Measurements from ENCODE around the gene TNIP2.
"Not testable (repeated sequence)": the region's sequence is repeated elsewhere in the genome, so short reads cannot be mapped to it uniquely, and the experiment has no call there.

TNIP2 gene

DNA sequence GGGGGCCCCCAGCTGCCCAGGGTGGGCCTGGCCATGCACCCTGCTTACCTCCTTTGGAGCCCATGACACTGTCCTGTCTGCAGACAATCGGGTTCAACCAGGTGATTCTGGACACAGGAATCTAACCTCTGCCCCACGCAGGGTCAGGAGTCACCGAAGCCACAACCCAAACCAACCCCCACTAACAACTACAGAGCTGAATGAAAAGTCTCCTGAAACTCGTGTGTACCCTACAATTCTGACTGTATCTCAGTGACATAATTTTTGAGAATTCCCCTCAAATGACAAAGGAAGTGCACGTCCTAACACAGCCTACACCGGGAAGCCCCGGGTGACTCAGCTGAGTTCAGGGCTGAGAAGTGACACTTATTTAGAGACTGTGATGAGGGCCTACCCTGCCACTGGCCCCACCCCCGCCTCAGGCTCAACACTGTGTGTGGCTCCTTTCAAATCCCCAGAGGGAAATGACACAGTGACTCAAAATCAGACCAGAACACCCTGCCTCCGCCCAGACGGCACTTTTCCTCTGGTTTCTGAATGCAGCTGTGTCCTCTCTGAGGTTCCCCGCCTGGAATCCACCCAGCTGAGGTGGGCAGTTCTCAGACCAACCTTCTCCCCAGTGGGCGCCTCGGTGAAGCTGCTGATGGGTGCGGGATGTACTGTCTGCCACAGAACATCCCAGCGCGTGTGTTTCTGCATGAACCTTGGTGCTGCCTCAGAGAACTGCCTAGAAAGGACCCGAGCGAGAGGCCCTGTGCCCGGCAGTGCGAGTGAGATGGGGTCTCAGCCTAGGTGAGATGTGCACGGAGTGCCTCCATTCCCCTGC, 9.9 kb downstream of the TNIP2 start:
- DNase-seq (ENCODE audit: low read depth, low spot score), result peak; percentile 48
- H3K27ac ChIP-seq, result peak overlapping the region; percentile 57

DNA sequence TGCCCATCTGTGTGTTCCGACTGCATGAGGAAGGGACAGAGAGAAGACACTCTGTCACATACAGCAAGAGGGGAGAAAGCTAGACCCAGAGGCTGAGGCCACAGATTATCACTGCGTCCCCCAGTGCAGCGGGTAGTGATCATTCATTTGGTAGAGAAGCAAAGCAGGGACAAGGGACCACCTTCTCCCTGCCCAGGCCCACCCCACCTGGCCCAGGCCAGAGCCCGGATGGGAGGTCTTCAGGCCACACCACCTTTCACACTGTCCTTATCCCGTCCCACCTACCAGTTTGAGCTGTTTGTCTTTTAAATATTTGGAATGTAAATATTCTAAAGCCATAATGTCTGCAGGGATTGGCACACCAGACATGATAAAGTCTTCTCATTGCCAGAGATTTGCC, 10.6 kb downstream of the TNIP2 start:
- peak overlapping the region; percentile 57 for H3K27ac ChIP-seq
- no peak for DNase-seq (ENCODE audit: low read depth, low spot score)

DNA sequence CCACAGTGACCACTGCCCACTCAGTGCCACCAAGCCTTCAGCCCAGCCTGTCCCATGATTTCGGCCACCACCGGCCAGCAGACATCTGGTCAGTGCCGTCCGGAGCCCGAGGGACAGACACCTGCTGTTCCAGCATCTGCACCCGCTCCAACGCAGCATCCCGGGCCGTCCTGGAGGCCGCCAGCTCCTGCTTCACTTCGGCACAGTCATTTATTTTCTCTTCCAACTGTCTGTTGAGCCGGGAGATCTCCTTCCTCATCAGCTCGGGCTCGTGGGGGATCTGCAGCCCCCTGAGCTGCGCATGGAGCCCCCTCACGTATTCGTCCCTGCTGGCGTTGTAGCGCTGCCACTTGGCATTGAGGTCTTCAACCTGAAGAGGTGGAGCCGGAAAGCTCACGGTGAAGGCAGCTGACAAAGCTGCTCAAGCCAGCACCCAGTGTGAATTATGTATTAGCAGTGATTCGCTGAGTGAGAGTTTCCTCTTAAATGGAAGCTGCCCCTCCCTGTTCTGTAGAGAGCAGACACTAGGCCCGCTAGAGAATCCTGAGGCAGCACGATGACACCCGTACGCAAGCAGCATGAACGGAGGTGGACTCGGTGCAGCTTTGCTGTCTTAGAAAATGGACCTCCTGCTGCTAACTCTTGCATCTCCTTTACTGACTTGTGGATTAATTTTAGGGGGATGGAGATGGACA, 11.4 kb downstream of the TNIP2 start:
- no peak overlapping the region for H3K27ac ChIP-seq
- DNase-seq (ENCODE audit: low read depth, low spot score), result no peak

DNA sequence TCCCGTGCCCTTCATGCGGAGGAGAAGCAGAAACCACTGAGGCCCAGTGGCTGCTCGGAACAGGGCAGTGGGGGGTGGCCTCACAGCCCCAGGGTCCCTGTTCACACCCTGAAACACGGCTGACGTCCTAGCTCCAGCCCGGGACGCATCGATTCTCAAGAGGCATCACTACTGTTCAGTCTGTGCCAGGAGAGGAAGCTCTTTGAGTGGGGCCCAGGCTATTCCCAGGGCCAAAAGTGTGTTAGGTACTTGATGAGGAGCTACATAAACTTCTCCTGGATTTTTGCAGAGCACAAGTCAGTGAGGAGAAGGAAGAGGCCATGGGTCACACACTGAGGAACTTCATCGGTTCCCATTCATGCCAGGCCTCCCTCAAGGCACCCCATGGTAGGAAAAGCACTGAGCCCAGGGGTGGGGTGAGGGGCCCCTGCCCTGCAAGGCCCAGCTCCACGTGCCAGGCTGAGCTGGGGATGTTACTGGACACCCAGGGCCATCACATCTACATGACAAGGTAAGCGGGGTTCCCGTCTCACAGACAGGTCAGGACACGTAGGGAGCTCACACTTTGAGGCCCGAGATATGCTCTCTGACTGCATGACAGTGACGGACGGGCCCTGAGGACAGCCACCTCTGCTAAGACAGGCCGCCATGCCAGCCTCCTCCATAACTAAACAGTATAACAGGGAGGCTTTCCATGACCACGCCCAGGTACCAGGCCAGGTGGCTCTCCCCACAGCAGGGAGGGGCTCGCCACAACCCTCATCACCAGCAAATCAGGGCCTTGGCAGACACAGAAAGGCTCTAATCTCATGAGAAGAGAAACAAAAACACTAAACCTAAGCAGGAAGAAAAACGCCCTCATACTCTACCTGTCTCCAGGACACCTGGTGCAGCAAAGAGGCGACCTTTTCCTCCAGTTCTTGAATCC, 12.4 kb downstream of the TNIP2 start:
- H3K27ac ChIP-seq, result no peak overlapping the region
- no peak for DNase-seq (ENCODE audit: low read depth, low spot score)

DNA sequence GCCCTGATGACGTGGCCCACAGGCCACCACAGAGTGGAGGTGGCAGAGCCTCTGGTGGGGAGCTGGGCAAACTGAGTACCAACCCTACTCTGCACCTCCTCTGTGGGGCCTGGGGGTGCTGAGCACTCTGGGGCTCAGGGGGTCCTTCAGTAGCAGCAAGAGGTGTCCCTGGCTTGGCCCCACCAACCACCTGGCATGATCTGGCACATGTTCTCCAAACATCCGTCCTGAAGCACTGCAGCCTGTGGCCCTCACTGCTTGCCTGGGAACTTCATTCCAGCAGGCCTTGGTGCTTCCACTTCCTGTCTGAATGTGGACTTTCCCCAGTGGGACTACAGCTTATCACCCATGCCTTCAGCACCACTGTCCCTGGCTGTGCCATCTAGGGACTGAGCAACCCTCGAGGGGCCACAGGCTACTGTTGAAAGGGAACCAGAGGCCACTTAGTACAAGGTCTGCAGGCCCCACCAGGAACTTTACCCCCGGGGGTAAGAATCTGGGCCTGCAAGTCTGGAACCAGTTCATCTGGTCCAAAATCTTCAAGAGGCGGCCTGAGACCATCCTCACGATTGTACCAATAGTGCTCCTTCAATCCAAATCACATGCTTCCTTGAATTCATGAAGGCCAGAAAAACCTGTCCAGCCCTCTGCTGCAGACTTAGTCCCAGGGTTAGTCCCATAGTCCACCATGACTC, 13.2 kb downstream of the TNIP2 start:
- no peak for DNase-seq (ENCODE audit: low read depth, low spot score)
- no peak overlapping the region for H3K27ac ChIP-seq

DNA sequence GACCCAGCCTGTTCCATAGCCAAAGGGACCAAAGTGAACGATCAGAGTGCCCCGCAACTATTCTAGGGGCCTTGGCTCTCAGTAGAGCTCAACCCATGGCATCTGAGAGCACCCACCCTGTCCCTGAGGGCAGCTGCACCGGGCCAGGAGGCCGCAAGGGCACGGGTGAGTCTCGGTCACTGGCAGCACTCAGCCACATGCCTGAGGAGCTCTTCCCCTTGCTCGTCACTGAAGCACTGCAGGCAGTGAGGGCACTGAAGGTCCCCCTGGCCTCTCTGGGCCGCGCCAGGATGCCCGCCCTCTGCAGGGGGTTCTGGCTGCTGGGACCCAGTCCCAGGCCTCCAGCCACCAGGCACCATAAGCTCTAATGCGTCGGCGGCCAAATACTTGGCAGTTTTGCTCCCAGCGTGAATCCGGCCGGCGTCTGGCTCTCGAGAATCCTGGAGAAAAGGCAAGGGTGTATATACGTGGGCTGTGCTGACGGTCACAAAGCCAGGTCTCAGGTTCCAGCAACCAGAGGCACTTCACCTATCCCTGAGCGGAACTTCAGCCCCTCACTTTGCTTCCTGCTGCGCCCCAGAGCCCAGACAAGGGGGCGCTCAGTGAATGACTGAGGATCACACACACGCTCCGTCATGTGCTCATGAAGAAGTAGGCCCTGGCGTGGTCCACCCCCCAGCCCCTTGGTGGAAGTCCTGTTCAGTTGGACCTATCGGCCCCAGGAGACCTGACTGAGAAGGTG, 13.9 kb downstream of the TNIP2 start:
- no peak overlapping the region for H3K27ac ChIP-seq
- no peak for DNase-seq (ENCODE audit: low read depth, low spot score)

DNA sequence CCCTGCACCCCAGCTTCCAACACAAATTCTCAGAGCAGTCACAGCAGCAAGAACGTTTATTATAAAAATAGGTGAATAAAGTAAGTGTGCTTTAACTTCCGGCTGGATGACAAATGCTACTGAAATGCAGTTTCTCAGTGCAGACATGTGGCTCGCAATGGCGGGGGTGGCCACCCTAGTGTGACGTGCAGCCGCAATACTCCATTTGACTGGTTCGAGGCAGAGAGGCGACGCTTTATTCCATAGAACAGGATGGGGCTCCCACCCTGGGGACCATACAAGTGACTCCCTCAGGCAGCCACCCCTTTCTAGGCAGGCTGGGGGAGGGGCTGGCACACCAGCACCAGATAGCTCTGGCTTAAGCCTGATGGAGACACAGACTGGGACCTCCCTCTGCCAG, 14.5 kb downstream of the TNIP2 start:
- no peak for DNase-seq (ENCODE audit: low read depth, low spot score)

DNA sequence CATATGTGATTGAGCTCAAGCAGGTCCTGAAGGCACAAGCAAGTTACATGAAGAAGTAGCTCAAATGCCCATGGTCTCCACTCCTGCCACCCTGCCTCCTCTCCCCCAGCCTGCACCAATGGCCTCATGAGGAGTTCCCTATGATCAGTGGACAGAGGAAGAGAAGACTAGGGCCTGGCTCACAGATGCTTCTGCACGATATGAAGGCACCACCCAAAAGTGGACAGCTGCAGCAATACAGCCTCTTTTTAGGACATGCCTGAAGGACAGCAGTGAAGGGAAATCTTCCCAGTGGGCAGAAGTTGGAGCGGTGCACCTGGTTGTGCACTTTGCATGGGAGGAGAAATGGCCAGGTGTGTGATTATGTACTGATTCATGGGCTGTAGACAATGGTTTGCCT, 17.8 kb downstream of the TNIP2 start:
- not testable (repeated sequence) for H3K27ac ChIP-seq; DNase-seq (ENCODE audit: low read depth, low spot score)

More for the DNA sequence above, 14.5 kb downstream of the TNIP2 start:
- no peak overlapping the region for H3K27ac ChIP-seq

DNA sequence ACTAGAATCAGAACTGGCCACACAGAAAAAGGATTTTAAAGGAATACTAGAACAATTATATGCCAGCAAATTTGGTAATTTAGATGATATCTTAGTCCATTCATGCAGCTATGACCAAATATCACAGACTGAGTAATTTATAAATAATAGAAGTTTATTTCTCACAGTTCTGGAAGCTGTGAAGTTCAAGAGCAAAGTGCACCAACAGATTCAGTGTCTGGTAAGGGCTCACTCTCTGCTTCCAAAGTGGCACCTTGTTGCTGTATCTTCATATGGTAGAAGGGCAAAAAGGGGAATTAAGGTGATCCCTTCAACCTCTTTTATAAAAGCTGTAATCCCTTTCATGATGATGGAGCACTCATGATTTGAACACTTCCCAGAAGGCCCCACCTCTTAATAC, 20.3 kb downstream of the TNIP2 start:
- no peak for DNase-seq (ENCODE audit: low read depth, low spot score)
- H3K27ac ChIP-seq, result no peak overlapping the region

DNA sequence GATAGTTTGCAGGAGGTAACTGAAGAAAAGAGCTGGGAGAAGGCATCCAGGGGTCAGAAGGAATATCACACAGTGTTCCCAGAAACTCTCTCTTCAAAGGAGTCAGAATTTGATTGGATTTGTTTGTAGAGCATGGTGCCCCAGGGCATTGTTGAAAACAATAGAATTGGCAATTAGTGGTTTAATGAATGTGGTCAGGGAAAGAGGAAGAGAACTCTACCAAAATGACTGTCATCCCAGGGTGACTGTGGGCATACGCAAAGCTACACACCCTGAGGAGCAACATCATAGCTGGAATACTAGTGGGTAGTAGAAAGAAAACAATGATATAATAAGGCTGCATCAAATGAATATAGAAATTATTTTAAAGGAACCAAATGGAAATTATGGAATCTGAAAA, 21.5 kb downstream of the TNIP2 start:
- no peak overlapping the region for H3K27ac ChIP-seq
- DNase-seq (ENCODE audit: low read depth, low spot score), result no peak

DNA sequence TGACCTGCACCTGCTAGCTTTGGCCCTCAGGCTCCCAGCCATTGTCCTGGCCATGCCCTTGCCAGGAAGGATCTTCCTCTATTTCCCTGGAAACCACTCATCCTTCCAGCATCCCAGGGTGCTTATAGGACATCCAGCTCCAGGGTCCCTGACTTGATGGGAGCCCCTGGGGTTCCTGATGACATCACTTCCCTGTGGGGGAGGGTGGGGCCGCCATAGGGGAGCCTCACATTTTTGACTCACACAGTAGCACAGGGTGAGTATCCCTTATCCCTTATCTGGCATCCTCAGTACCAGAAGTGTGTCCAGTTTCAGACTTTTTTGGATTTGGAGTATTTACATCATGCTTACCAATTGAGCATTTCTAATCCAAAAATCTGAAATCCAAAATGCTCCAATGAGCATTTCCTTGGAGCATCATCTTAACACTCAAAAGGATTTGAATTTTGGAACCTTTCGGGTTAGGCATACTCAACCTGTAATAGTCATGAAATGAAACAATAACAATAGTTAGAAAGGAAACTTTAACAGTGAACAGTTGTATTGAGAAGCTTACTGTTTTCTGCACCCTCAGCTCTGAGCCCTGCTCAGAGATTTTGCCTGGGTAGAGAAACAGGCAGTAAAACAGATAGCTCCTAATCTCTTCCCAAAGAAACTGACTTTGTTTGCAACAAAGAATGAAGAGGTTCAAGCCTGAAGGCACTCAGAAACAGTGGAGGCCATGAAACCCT, 22.1 kb downstream of the TNIP2 start:
- H3K27ac ChIP-seq, result no peak overlapping the region
- no peak for DNase-seq (ENCODE audit: low read depth, low spot score)

DNA sequence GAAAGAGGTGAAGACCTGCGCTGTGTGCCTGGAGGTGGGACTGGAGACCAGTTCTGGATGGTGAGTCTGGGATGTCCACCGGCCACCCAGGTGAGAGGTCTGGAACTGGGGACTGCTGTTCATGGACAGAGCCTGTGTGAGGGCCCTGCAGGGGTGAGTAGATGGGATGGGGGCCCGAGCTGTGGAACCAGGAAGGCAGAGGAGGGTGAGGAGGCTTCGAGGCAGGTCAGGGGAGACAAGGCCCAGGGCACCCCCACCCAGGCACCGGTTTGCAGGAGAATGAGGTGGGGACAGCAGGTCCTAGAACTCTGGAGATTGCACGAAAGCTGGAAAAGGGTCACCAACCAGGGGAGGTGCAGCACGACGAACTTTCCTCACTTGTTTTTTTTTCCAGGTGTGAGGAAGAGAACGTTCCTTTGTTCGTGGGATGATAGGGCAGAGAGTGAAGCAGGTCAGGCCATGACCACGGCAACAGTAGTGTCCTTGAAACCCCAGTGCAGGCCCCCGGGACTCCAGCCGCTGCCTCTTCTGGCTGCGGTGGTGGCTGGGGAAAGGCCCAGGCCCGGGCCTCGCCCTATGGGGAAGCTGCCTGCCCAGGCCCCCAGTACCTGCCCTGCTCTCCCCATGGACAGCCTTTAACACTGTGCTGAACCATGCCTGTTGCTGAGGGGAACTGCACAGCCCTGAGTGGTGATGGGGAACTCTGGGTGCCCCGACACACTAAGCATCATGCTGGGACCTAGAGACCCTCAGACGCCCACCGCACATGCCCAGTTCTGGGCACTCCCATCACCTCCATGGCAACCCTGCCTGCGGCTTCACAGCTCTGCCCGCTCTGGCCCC, 22.9 kb downstream of the TNIP2 start:
- no peak for DNase-seq (ENCODE audit: low read depth, low spot score)
- no peak overlapping the region for H3K27ac ChIP-seq

DNA sequence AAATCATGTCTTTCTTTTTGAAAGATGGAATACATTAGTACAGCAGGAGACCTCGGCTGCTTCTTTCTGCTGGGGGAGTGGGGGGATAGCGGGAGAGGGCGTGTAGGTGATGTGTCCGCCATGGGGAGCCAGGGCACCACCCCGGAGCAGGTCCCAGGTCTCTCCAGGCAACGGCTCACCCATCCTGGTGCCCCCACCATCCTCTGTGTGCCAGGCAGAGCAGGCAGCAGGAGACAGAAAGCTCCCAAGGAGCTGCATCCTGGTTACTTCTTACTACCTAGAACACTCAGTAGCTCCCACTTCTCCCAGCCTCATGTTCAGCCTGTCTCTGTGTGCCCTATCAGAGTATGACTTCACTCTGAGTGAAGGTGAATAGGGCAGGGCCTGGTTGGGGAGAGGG, 23.6 kb downstream of the TNIP2 start:
- H3K27ac ChIP-seq, result no peak overlapping the region
- DNase-seq (ENCODE audit: low read depth, low spot score), result no peak

DNA sequence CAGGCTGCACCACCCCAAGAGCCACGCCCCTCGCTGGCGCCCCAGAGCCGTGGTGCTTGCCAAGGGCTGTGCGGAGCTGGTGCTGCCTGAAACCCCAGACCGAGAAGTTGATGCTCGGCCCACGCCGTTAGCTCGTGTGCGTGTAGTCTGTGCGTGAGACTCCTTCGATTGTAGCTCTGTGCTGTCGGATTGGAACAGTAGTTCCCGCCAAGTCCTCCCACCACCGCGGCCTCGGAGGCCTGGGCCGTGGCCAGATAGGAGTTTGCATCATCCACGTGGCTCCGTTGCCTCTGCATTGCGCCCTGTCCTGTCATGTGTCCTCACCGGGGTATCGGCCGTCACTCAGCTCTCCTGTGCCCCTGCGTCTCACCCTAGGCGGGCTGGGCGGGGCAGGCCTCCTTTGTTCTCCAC, 24.2 kb downstream of the TNIP2 start:
- no peak overlapping the region for H3K27ac ChIP-seq
- DNase-seq (ENCODE audit: low read depth, low spot score), result no peak

DNA sequence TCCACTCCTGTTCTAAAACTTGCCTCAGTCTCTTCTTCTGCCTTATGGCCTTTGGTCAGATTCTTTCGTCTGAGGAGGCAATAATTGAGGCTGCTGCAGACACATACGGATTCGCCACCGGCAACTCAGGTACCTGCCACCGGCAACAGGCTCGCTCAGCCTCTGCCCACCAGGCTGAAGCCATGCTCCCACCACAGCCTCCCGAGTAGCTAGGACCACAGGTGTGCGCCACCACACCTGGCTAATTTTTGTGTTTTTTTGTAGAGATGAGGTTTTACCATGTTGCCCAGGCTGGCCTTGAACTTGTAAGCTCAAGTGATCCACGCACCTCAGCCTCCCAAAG, 26.6 kb downstream of the TNIP2 start:
- no peak for DNase-seq (ENCODE audit: low read depth, low spot score)
- no peak overlapping the region for H3K27ac ChIP-seq

DNA sequence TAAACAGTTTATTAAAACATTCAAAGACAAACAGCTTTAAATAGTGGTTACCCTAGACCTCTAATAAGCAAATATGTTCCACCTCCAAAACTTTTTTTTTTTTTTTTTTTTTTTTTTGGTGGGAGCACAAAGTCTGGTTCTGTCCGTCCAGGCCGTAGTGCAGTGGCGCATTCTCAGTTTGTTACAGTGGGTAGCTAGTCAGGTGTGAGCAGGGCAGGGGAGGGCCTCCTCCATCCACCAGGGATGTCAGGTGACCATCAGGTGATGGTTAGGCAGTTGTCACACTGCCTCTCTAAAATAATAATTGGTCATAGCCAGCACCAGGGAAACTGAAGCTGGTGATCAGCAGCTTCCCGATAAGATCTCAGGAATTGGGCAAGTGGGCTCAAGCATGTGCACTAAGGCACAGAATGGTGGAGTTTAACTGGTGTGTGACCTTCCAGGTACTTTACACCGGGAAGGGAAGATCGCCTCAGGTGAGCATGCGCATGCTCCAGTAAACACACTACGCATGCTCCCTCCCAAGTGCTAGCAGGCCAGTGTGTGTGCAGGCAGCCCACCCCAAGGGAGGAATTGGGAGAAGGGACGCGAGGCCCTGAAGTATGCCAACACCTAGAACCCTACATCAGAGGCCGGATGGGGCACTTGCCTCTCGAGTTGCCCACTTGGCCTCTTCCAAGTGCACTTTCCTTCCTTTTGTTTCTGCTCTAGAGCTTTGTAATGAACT, 27.2 kb downstream of the TNIP2 start:
- no peak for DNase-seq (ENCODE audit: low read depth, low spot score)
- H3K27ac ChIP-seq, result no peak overlapping the region

DNA sequence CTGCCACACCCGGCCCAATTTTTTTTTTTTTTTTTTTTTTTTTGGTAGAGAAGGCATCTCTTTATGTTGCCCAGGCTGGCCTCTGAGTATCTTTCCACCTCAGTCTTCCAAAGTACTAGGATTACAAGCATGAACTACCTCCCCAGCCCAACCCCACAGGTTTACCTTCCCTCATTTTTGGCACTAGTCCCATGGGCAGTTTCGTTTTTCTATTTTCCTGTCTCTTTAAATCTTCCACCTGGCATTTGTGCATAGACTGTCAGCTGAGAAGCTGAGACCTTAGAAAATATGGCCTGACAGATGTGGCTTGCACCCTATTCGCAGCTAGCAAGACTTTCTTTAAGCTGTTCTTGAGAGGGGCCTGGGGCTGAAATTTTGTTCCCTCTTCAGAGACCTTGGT, 27.9 kb downstream of the TNIP2 start:
- no peak for DNase-seq (ENCODE audit: low read depth, low spot score)
- no peak overlapping the region for H3K27ac ChIP-seq
